HCT116 (cell line): ENCODE results near the gene ADAD2.

ENCODE experiments used
- CTCF ChIP-seq, 3 experiments: fragments of 200-600 bp in 1 of 3; sonication (generic) in 1 of 3; IDR thresholded peaks in 2 of 3; conservative IDR thresholded peaks in 1 of 3; 2 replicates each; pipeline ENCODE4 v1.5.1; 2012 to 2017; ENCODE audit warnings: low read depth in 2 of 3, low read length in 2 of 3, antibody characterized with exemption in 1 of 3, borderline replicate concordance in 1 of 3, control low read depth in 1 of 3, mild to moderate bottlenecking in 1 of 3, mixed read lengths in 1 of 3, mixed run types in 1 of 3, moderate library complexity in 1 of 3; ENCODE audit not compliant: insufficient read depth in 1 of 3
- POLR2A ChIP-seq: IDR thresholded peaks from 2 replicates; pipeline ENCODE4 v1.7.0; 2011; ENCODE audit warnings: borderline replicate concordance; ENCODE audit not compliant: insufficient read depth, insufficient read length; ENCODE audit errors: extremely low read depth
- SIN3A ChIP-seq: IDR thresholded peaks from 2 replicates; pipeline ENCODE4 v1.6.1; 2012; ENCODE audit warnings: low read depth
- TF ChIP-seq, protein P1 (sequence below): IDR thresholded peaks from 2 replicates; pipeline ENCODE4 v1.6.1; 2012

- TF ChIP-seq, protein P1, sequence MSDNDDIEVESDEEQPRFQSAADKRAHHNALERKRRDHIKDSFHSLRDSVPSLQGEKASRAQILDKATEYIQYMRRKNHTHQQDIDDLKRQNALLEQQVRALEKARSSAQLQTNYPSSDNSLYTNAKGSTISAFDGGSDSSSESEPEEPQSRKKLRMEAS, result no peak
- TF ChIP-seq SIN3A (no peak), CTCF (IDR thresholded peaks at IDR 0.05 in 2 of 3, conservative IDR thresholded peaks at IDR 0.05 in 1 of 3; ENCODE audit: borderline replicate concordance in 1 of 3, insufficient read depth in 1 of 3, low read depth in 2 of 3, low read length in 2 of 3) (no peak), POLR2A (no peak)
Measured at GRCh38 chr16:84193480-84193879, 2.5 kb downstream of the ADAD2 start.
